Measurements from ENCODE around the gene NHLRC3. TPM values are rescaled to one million over a fixed set of nuclear protein-coding genes. Genes with fewer than 3 reads are reported as not detected.

NHLRC3 gene
- total and polyA plus RNA-seq, 2 of the 8 experiments (the other 6 are each of a cell fraction or from before 2014, with no cell fraction given): 13.1 to 16.9 TPM

DNA sequence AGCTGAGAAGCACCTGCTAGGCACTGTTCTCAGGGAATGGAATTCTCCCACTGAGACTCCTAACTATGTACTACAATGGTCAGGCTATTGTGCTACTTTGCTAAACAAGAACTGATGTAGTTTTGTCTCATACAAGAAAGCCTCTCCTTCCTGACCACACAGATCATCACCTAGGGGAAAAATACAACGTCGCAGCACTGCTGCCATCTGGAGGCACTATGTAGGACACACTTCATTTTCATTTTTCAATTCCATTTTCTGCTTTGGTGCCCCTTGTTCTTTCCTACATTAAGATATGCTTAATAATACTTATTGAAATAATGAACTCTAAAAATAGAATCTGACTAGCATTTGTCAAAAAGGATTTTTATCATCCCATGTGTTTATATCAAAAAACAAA lies 21.5 kb upstream of the NHLRC3 start:
- no peak overlapping the region for H3K56ac ChIP-seq (replicated peaks; ENCODE audit: insufficient read length, low read depth, low read length)
- H3K36me3 ChIP-seq (ENCODE audit: control insufficient read depth in 2 of 4, insufficient read depth in 4 of 4, low read length in 3 of 4): peaks cover 27 to 86% (median 55%) of the 10 kb centered on the region in 4 experiments
- no peak overlapping the region for H2BK15ac ChIP-seq (ENCODE audit: low read length)
- H2BK12ac ChIP-seq (ENCODE audit: low read depth, low read length): no peak overlapping the region
- H2BK5ac ChIP-seq (ENCODE audit: low read depth, low read length): no peak overlapping the region
- no peak overlapping the region for H3K4ac ChIP-seq (replicated peaks; ENCODE audit: insufficient read length, low read depth, low read length)
- no peak overlapping the region for H3K27ac ChIP-seq (ENCODE audit: low read depth, low read length)
- no peak overlapping the region for H2AK5ac ChIP-seq (ENCODE audit: low read depth, low read length)
- no peak overlapping the region for H2BK120ac ChIP-seq (replicated peaks; ENCODE audit: low read depth, low read length)
- no peak overlapping the region for H4K5ac ChIP-seq (ENCODE audit: insufficient read length, low read depth, low read length)
- H3K18ac ChIP-seq (ENCODE audit: extremely low read depth, low read length): no peak overlapping the region
- peaks cover 3 to 12% of the 10 kb centered on the region in 2 experiments for H4K20me1 ChIP-seq (replicated peaks in 1 of 2; ENCODE audit: control insufficient read depth in 1 of 2, insufficient read depth in 2 of 2, low read length in 2 of 2)
- no peaks in the 10 kb centered on the region for H3K9me3 ChIP-seq (ENCODE audit: insufficient read depth in 2 of 2, low read depth in 1 of 2, low read length in 1 of 2)
- H3K23ac ChIP-seq (ENCODE audit: insufficient read length): no peak overlapping the region
- no peak for TF ChIP-seq TAF1 (IDR thresholded peaks at IDR 0.05; ENCODE audit: low read depth, low read length)
- no peak for TF ChIP-seq HDAC2 (IDR thresholded peaks at IDR 0.05; ENCODE audit: borderline replicate concordance in 1 of 2, low read depth in 2 of 2, low read length in 2 of 2)
- TF ChIP-seq CTCF (IDR thresholded peaks at IDR 0.05; ENCODE audit: control extremely low read depth in 1 of 3, insufficient read depth in 1 of 3, low read depth in 1 of 3, low read length in 3 of 3): peak; percentile 17 to 71 (median 56)
- peak; percentile 61 to 68 for TF ChIP-seq RAD21 (IDR thresholded peaks at IDR 0.05 in 1 of 2, conservative IDR thresholded peaks at IDR 0.05 in 1 of 2; ENCODE audit: low read depth in 2 of 2, low read length in 2 of 2)
- H2AFZ ChIP-seq (ENCODE audit: low read length): no peak overlapping the region
- ChIA-PET CTCF (ENCODE audit: partially characterized antibody) (interaction anchor here (1.0 to 3.7 kb wide), 9 partner anchors 9 to 599 kb away, joined by 3 to 15 read pairs (median 5); partner anchors contain the start of gene STOML3), POLR2A (ENCODE audit: partially characterized antibody) (interaction anchor here (0.9 to 8.0 kb wide), 4 partner anchors 9 to 20 kb away, joined by 3 to 73 read pairs (median 5); partner anchors contain the start of genes NHLRC3 and PROSER1)
- H3K79me2 ChIP-seq (ENCODE audit: control insufficient read depth in 1 of 2, insufficient read depth in 2 of 2, low read length in 2 of 2): no peaks in the 10 kb centered on the region
- no peak overlapping the region for H3K9ac ChIP-seq (replicated peaks in 1 of 4; ENCODE audit: extremely low read depth in 1 of 4, low read depth in 3 of 4, low read length in 3 of 4)
- H3K4me3 ChIP-seq (ENCODE audit: extremely low read depth in 1 of 4, insufficient read depth in 2 of 4, low read depth in 3 of 4, low read length in 4 of 4): no peak overlapping the region
- H2BK20ac ChIP-seq (ENCODE audit: low read length): no peak overlapping the region
- DNase-seq (ENCODE audit: low read depth in 1 of 2, low spot score in 2 of 2) (no peak), FAIRE-seq (peak; percentile 91)
- no peak overlapping the region for H3K4me2 ChIP-seq (ENCODE audit: insufficient read depth in 1 of 2, low read depth in 2 of 2, low read length in 2 of 2)
- WGBS, 2 experiments (ENCODE audit: extremely low coverage in 1 of 2, insufficient coverage in 1 of 2, insufficient read length in 1 of 2, insufficient replicate concordance in 2 of 2, low coverage in 1 of 2, low lambda C conversion rate in 2 of 2, missing lambda C conversion rate in 1 of 2): 58% methylated on average over 2 of the region's 2 CpGs; no CpG with 5 or more reads in 1 of the 2 experiments
- H3K27me3 ChIP-seq (replicated peaks in 1 of 4; ENCODE audit: control insufficient read depth in 3 of 4, extremely low read depth in 1 of 4, insufficient read depth in 3 of 4, low read length in 3 of 4): no peaks in the 10 kb centered on the region
- H3K23me2 ChIP-seq (ENCODE audit: low read depth, low read length): no peaks in the 10 kb centered on the region
- no peak overlapping the region for H4K8ac ChIP-seq (ENCODE audit: extremely low read depth, insufficient read depth, low read length)
- no peaks in the 10 kb centered on the region; the same call in 1 of the 2 replicates for H3K79me1 ChIP-seq (ENCODE audit: low read depth, low read length)
- no peak overlapping the region for H4K91ac ChIP-seq (replicated peaks; ENCODE audit: insufficient read length, low read length)
- H3K14ac ChIP-seq (ENCODE audit: insufficient read length): no peak overlapping the region
- no peaks in the 10 kb centered on the region; a peak in 1 of 7 replicates for H3K4me1 ChIP-seq (replicated peaks in 1 of 4; ENCODE audit: control insufficient read depth in 3 of 4, insufficient read depth in 4 of 4, low read length in 3 of 4)
